Subcutaneous abdominal adipose tissue (tissue), 5 donors: Measurements from ENCODE around the gene PMPCB.
"Not testable (repeated sequence)": the region's sequence is repeated elsewhere in the genome, so short reads cannot be mapped to it uniquely, and the experiment has no call there.

Experiments used
- H3K27ac ChIP-seq: one replicate; pipeline ENCODE4 v1.7.0; 2013; ENCODE audit warnings: low read depth, mild to moderate bottlenecking, inconsistent platforms, low read length, moderate library complexity
- H3K27me3 ChIP-seq, 5 donors: one replicate each; pipeline ENCODE4 v1.7.0; 2013; ENCODE audit warnings: low read length in 5 of 5, inconsistent platforms in 1 of 5; ENCODE audit not compliant: control insufficient read depth in 5 of 5, insufficient read depth in 4 of 5
- H3K36me3 ChIP-seq, 5 donors: one replicate each; pipeline ENCODE4 v1.7.0; 2013; ENCODE audit warnings: low read length in 5 of 5; ENCODE audit not compliant: control insufficient read depth in 5 of 5, insufficient read depth in 5 of 5
- H3K4me1 ChIP-seq, 5 donors: one replicate each; pipeline ENCODE4 v1.7.0; 2013; ENCODE audit warnings: low read length in 5 of 5, mild to moderate bottlenecking in 3 of 5, moderate library complexity in 1 of 5; ENCODE audit not compliant: control insufficient read depth in 5 of 5, insufficient read depth in 5 of 5
- H3K4me3 ChIP-seq, 5 donors: one replicate each; pipeline ENCODE4 v1.7.0; 2013; ENCODE audit warnings: low read length in 5 of 5, low read depth in 1 of 5
- H3K9ac ChIP-seq, 5 donors: one replicate each; pipeline ENCODE4 v1.7.0; 2013; ENCODE audit warnings: low read length in 5 of 5, mild to moderate bottlenecking in 4 of 5, moderate library complexity in 3 of 5
- H3K9me3 ChIP-seq, 5 donors: one replicate each; pipeline ENCODE4 v1.7.0; 2013; ENCODE audit warnings: low read length in 5 of 5; ENCODE audit not compliant: control insufficient read depth in 5 of 5
- donor health status: healthy.
- donor health status: healthy.
- donor health status: healthy.
- donor health status: healthy.
- donor health status: healthy.

Gene PMPCB, protein sequence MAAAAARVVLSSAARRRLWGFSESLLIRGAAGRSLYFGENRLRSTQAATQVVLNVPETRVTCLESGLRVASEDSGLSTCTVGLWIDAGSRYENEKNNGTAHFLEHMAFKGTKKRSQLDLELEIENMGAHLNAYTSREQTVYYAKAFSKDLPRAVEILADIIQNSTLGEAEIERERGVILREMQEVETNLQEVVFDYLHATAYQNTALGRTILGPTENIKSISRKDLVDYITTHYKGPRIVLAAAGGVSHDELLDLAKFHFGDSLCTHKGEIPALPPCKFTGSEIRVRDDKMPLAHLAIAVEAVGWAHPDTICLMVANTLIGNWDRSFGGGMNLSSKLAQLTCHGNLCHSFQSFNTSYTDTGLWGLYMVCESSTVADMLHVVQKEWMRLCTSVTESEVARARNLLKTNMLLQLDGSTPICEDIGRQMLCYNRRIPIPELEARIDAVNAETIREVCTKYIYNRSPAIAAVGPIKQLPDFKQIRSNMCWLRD

DNA sequence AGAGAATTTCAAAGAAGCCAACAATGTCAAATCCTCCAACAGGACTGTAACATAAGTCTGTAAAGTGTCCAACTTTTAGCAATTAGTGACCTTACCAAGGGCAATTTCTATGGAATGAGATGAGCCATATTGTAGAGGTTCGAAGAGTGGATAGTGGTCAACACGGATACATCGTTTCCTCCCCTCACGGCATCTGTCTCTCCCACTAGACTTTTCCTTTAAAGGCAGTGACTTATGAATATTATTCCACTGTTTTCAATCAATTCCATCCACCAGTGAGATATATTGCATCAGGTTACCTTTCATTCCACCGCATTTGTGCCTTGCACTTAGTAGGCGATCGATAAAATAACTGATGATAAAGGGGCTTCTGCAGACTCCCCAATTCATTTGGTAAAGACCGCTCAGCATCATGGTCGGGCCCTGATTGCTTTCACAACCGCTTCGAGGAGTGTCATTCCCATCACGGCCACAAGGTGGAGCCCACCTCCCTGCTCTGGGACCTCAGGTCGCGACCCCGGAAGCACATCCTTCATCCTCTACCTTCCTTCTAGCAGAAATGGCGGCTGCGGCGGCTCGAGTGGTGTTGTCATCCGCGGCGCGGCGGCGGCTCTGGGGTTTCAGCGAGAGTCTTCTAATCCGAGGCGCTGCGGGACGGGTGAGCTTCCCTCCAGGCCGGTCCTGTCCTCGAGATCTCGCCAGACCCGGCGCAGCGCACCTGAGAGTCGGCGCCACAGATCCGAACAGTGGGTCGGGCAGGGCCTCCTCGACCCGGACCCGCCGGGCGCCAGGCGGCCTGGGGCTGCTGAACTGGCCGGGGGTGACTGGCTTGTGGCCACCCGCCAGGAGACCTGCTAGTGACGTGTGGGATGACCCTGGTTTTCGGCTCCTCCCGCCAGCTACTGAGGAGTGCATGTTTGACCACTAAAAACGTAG lies at the start of gene PMPCB:
Gene PMPCB (plus strand): TSS at position 535 of the 936 bp plus-strand sequence. CDS start 25 bp downstream, at position 560.
- Histone ChIP-seq H3K9me3 (no peaks in the 10 kb centered on the region), H3K36me3 (peaks cover 16 to 26% (median 19%) of the 10 kb centered on the region in 5 donors)

DNA sequence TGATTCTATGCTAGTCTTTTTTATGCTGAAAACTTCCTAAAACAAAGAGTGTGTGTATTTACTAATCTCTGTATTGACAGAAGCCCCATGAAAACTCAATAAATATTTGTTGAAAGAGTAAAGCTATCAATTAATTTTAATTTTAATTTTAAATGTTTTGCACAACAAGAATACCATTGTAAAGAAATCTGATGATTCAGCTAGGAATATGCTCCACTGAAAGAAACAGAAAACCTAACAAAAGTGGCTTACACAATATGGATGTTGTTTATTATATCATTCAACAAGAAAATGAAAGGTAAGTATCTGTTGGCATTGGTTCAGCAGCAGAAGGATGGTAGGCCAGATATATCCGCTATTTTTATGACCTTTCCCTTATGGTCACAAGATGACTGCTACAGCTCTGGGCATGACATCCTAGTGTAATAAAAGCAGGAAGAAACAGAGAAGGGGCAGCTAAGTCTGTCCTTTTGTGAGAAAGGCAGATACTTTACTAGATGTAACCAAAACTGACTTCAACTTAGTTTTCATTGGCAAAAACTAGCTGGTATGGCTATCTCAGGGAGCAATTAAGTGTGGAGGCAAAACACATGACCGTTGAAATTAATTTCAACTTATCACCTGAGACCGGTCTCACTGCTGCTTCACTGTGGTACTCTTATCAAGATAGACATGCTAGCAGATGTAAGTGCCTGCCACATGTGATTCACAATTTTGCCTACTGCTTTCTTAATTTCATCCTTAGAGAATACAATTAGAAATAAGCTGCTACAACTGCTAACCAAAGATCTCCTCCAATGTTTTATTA lies 43.3 kb upstream of the PMPCB start:
- not testable (repeated sequence) for H3K9me3 ChIP-seq, H3K36me3 ChIP-seq, H3K9ac ChIP-seq, H3K4me1 ChIP-seq, H3K27ac ChIP-seq, H3K27me3 ChIP-seq, H3K4me3 ChIP-seq

More for the DNA sequence above, at the start of gene PMPCB:
- Histone ChIP-seq H3K27me3 (no peaks in the 10 kb centered on the region), H3K4me3 (peak within 1 kb of the TSS; percentile 78 to 95 (median 87)), H3K4me1 (peaks cover 8 to 20% (median 15%) of the 10 kb centered on the region in 5 donors), H3K27ac (peak within 1 kb of the TSS; percentile 82), H3K9ac (peak within 1 kb of the TSS in 4 of 5 donors; percentile 79 to 91 (median 86))

DNA sequence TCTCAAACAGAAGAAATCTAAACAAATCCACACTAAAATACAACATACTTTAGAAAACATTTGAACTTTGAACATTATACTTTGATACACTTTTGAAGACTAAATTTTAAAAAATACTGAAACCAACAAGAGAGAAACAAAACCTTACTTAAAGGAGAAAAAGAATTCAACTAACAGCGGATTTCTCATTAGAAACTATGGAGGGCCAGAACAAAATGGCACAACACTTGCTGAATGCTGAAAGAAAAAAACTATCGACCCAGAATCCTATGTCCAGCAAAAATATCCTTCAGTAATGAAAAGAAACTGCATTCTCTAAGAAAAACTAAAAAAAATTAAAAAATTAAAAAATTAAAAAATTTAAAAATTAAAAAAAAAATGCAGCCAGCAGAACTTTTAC lies 33.2 kb upstream of the PMPCB start:
- not testable (repeated sequence) for H3K9ac ChIP-seq, H3K27me3 ChIP-seq, H3K4me3 ChIP-seq, H3K36me3 ChIP-seq, H3K4me1 ChIP-seq, H3K27ac ChIP-seq, H3K9me3 ChIP-seq

DNA sequence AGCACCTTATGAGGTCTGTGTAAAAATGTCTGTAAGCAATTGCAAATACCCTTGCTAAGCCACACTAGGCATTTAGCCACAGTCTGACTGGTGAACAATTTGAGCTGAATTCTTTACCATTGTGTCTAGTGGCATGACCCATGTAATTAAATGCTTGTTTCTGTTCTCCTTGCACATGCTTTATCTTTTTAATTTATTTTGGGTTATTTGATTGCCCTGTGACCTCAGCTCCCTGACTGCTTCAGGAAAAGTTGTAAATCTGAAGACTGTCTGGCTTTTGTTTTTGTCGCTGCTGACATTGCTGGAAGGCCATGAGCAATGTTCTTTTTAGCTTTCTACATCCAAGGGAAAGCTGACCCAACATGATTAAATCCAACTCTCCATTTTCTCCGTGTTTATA lies 31.0 kb upstream of the PMPCB start:
- H3K4me1 ChIP-seq, H3K4me3 ChIP-seq, H3K27me3 ChIP-seq, H3K9ac ChIP-seq, H3K36me3 ChIP-seq, H3K9me3 ChIP-seq, H3K27ac ChIP-seq: not testable (repeated sequence)

DNA sequence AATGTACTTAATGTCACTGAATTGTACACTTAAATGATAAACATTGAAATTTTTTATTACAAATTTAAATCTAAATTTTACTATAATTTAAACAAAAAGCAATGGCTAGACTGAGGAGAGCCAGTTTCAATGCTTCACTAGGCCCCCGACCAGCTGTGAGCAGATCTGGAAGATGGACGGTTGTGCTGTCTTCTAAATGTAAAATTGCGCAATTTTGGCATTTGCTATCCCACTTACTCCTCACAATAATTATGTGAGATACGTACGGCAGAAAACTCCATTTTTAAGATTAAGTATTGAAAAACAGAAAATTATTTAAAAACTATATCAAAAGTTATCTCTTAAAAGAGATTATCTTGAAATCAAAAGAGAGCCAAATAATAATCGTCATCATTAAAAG lies 23.9 kb upstream of the PMPCB start:
- not testable (repeated sequence) for H3K4me3 ChIP-seq, H3K27me3 ChIP-seq, H3K4me1 ChIP-seq, H3K9ac ChIP-seq, H3K36me3 ChIP-seq, H3K27ac ChIP-seq, H3K9me3 ChIP-seq

DNA sequence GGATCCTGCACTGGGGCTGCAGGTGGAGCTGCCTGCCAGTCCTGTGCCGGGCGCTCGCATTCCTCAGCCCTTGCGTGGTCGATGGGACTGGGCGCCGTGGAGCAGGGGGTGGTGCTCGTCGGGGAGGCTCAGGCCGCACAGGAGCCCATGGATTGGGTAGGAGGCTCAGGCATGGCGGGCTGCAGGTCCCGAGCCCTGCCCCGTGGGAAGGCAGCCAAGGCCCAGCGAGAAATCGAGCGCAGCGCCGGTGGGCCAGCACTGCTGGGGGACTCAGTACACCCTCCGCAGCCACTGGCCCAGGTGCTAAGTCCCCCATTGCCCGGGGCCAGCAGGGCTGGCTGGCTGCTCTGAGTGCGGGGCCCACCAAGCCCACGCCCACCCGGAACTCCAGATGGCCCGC lies 22.4 kb upstream of the PMPCB start:
- not testable (repeated sequence) for H3K9me3 ChIP-seq, H3K27ac ChIP-seq, H3K4me3 ChIP-seq, H3K36me3 ChIP-seq, H3K9ac ChIP-seq, H3K4me1 ChIP-seq, H3K27me3 ChIP-seq

DNA sequence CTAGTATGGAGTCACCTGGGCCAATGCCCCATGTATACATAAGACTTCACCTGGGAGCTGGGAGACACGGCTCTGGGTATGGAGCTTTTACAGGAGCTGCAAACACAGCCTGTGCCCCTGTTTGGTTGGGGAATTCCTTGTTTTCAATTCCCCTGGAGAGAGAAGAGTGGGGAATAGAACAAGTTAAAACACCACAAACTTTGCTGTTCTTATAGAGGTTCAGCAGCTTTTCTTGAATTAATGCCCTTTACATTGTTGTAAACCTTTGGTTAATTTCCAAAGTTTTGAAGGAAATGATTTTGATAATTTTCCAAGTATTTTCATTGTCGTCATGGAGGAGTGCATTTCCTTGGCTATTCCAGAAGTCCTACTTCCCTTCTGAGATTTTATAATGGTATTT lies 19.0 kb upstream of the PMPCB start:
- not testable (repeated sequence) for H3K27me3 ChIP-seq, H3K9me3 ChIP-seq, H3K9ac ChIP-seq, H3K27ac ChIP-seq, H3K4me3 ChIP-seq, H3K36me3 ChIP-seq
- H3K4me1 ChIP-seq: peaks cover 0 to 18% (median 16%) of the 10 kb centered on the region in 5 donors

DNA sequence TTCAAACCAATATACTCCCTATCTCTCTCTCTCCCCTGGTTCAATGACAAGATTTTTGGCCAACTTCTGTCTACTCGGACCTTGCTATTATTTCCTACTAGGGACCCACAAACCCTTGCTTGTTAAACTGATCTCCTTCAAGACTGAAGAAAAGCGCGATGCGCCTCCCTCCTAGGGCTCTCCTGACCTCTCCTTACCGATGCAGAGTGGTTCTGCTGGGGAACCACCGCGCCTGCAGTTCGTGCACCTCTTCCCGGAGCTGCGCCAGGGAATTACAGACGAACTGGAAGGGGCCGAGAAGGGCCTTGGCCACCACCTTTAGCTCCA lies 17.6 kb upstream of the PMPCB start:
- H3K27me3 ChIP-seq, H3K36me3 ChIP-seq, H3K27ac ChIP-seq, H3K9me3 ChIP-seq: not testable (repeated sequence)
- H3K4me3 ChIP-seq: peak overlapping the region; percentile 66 to 75 (median 71)
- H3K9ac ChIP-seq: peak overlapping the region in 1 of 5 donors; percentile 47
- H3K4me1 ChIP-seq: peaks cover 0 to 18% (median 16%) of the 10 kb centered on the region in 5 donors

DNA sequence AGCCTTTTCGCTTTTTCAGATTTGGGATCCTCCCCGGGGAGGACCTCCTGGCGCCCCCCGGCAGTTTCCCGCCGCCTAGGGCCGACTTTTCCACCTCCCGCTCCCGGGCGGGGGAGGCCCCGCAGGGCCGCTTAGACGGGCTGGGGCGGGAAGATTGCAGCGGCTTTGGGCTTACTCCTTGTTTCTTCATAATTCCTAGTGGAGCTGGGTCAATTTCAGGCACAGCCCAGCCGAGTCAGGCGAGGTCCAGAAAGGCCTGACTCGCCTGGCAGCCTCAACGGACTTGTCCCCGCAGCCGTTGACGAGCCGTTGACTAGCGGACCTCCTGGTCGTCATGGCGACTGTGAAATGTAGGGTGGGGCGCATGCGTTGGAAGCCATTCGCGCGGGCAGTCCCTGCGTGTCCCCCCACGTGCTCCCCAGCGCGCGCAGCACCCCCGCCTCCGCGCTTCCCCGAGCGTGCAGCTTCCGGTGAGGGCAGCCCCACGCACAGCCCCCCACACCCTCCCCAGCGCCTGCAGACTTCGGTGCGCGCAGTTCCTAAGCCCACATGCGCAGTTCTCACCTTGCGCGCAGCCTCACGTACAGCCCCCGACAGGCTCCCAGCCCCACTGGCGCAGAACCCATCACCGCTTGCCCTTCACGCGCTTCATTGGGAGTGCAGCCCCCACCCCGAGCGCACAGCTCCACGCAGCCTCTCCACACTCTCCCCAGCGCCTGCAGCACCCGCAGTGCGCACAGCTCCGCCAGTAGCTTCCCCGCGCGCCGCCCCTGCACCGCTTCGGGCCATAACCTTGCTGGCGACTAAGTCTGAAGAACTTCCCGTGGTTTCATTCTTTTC lies 17.1 kb upstream of the PMPCB start:
- Histone ChIP-seq H3K9ac (peak overlapping the region in 2 of 5 donors; percentile 39 to 52), H3K4me1 (peaks cover 0 to 18% (median 16%) of the 10 kb centered on the region in 5 donors), H3K4me3 (peak overlapping the region; percentile 66 to 75 (median 71))
- not testable (repeated sequence) for H3K9me3 ChIP-seq, H3K36me3 ChIP-seq, H3K27ac ChIP-seq, H3K27me3 ChIP-seq
